ENCODE measurements around the gene DIAPH2. TPM values are rescaled to one million over a fixed set of nuclear protein-coding genes. Genes with fewer than 3 reads are reported as not detected.

DIAPH2 gene
- total RNA-seq, 1 experiment from 2014 or later: 15.9 TPM

- no peak for TF ChIP-seq ZNF425 (CRISPR knock-in tag; conservative IDR thresholded peaks at IDR 0.05)
These were observed 810.2 kb downstream of the DIAPH2 start (continued) for GRCh38 chrX:97494756-97495372.

GRCh38 chrX:97498093-97498492 lies 813.5 kb downstream of the DIAPH2 start:
- POLR2A ChIA-PET: no interaction called here
- CTCF ChIA-PET: interaction anchor here (0.5 kb wide), 1 partner anchor 35 kb away, joined by 3 read pairs; no protein-coding TSS in a partner anchor
- DNase-seq (ENCODE audit: low spot score): no peak
- Mint-ChIP-seq H3K27me3 (ENCODE audit: low read depth) (no peaks in the 10 kb centered on the region), H3K9me3 (no peaks in the 10 kb centered on the region), H3K27ac (no peak overlapping the region), H3K4me1 (peaks cover 12% of the 10 kb centered on the region), H3K4me3 (no peak overlapping the region), H3K36me3 (no peaks in the 10 kb centered on the region)
- ATAC-seq: no peak
- TF ChIP-seq USF2 (CRISPR knock-in tag; IDR thresholded peaks at IDR 0.05): no peak
- TF ChIP-seq, protein P1, sequence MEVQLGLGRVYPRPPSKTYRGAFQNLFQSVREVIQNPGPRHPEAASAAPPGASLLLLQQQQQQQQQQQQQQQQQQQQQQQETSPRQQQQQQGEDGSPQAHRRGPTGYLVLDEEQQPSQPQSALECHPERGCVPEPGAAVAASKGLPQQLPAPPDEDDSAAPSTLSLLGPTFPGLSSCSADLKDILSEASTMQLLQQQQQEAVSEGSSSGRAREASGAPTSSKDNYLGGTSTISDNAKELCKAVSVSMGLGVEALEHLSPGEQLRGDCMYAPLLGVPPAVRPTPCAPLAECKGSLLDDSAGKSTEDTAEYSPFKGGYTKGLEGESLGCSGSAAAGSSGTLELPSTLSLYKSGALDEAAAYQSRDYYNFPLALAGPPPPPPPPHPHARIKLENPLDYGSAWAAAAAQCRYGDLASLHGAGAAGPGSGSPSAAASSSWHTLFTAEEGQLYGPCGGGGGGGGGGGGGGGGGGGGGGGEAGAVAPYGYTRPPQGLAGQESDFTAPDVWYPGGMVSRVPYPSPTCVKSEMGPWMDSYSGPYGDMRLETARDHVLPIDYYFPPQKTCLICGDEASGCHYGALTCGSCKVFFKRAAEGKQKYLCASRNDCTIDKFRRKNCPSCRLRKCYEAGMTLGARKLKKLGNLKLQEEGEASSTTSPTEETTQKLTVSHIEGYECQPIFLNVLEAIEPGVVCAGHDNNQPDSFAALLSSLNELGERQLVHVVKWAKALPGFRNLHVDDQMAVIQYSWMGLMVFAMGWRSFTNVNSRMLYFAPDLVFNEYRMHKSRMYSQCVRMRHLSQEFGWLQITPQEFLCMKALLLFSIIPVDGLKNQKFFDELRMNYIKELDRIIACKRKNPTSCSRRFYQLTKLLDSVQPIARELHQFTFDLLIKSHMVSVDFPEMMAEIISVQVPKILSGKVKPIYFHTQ (CRISPR knock-in tag; IDR thresholded peaks at IDR 0.05): no peak
- no peak for TF ChIP-seq ZNF317 (CRISPR knock-in tag; IDR thresholded peaks at IDR 0.05; ENCODE audit: borderline replicate concordance, low read depth)
- no peak for TF ChIP-seq MYBL2 (CRISPR knock-in tag; IDR thresholded peaks at IDR 0.05)
- TF ChIP-seq, protein P2, sequence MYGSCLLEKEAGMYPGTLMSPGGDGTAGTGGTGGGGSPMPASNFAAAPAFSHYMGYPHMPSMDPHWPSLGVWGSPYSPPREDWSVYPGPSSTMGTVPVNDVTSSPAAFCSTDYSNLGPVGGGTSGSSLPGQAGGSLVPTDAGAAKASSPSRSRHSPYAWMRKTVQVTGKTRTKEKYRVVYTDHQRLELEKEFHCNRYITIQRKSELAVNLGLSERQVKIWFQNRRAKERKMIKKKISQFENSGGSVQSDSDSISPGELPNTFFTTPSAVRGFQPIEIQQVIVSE (CRISPR knock-in tag; IDR thresholded peaks at IDR 0.05; ENCODE audit: borderline replicate concordance): no peak
- no peak for TF ChIP-seq ZNF532 (CRISPR knock-in tag; IDR thresholded peaks at IDR 0.05; ENCODE audit: borderline replicate concordance)
- TF ChIP-seq ATF2 (CRISPR knock-in tag; IDR thresholded peaks at IDR 0.05; ENCODE audit: borderline replicate concordance, low read depth): no peak
- TF ChIP-seq, protein P3, sequence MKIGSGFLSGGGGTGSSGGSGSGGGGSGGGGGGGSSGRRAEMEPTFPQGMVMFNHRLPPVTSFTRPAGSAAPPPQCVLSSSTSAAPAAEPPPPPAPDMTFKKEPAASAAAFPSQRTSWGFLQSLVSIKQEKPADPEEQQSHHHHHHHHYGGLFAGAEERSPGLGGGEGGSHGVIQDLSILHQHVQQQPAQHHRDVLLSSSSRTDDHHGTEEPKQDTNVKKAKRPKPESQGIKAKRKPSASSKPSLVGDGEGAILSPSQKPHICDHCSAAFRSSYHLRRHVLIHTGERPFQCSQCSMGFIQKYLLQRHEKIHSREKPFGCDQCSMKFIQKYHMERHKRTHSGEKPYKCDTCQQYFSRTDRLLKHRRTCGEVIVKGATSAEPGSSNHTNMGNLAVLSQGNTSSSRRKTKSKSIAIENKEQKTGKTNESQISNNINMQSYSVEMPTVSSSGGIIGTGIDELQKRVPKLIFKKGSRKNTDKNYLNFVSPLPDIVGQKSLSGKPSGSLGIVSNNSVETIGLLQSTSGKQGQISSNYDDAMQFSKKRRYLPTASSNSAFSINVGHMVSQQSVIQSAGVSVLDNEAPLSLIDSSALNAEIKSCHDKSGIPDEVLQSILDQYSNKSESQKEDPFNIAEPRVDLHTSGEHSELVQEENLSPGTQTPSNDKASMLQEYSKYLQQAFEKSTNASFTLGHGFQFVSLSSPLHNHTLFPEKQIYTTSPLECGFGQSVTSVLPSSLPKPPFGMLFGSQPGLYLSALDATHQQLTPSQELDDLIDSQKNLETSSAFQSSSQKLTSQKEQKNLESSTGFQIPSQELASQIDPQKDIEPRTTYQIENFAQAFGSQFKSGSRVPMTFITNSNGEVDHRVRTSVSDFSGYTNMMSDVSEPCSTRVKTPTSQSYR (CRISPR knock-in tag; IDR thresholded peaks at IDR 0.05): no peak
- no peak for TF ChIP-seq TP53 (CRISPR knock-in tag; IDR thresholded peaks at IDR 0.05)
- TF ChIP-seq, protein P4, sequence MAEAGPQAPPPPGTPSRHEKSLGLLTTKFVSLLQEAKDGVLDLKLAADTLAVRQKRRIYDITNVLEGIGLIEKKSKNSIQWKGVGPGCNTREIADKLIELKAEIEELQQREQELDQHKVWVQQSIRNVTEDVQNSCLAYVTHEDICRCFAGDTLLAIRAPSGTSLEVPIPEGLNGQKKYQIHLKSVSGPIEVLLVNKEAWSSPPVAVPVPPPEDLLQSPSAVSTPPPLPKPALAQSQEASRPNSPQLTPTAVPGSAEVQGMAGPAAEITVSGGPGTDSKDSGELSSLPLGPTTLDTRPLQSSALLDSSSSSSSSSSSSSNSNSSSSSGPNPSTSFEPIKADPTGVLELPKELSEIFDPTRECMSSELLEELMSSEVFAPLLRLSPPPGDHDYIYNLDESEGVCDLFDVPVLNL (CRISPR knock-in tag; IDR thresholded peaks at IDR 0.05; ENCODE audit: borderline replicate concordance, low read depth): no peak
- no peak for TF ChIP-seq ETV6 (CRISPR knock-in tag; IDR thresholded peaks at IDR 0.05)
- no peak for TF ChIP-seq SOX15 (CRISPR knock-in tag; IDR thresholded peaks at IDR 0.05)
- no peak for TF ChIP-seq NFATC4 (CRISPR knock-in tag; IDR thresholded peaks at IDR 0.05)
- no peak for TF ChIP-seq ZNF232 (CRISPR knock-in tag; IDR thresholded peaks at IDR 0.05)
- TF ChIP-seq ZBTB21 (CRISPR knock-in tag; IDR thresholded peaks at IDR 0.05; ENCODE audit: borderline replicate concordance): no peak
- no peak for TF ChIP-seq EMX1 (CRISPR knock-in tag; IDR thresholded peaks at IDR 0.05)
- TF ChIP-seq, protein P5, sequence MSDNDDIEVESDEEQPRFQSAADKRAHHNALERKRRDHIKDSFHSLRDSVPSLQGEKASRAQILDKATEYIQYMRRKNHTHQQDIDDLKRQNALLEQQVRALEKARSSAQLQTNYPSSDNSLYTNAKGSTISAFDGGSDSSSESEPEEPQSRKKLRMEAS (CRISPR knock-in tag; IDR thresholded peaks at IDR 0.05): no peak
